Iris pigment epithelial cell (primary cell): ENCODE measurements around the gene RIN2.

Source experiments
- DNase-seq: peaks from one replicate; pipeline ENCODE4 v3.0.0-alpha.2; 2011; ENCODE audit warnings: low read depth

The RIN2 gene

DNA sequence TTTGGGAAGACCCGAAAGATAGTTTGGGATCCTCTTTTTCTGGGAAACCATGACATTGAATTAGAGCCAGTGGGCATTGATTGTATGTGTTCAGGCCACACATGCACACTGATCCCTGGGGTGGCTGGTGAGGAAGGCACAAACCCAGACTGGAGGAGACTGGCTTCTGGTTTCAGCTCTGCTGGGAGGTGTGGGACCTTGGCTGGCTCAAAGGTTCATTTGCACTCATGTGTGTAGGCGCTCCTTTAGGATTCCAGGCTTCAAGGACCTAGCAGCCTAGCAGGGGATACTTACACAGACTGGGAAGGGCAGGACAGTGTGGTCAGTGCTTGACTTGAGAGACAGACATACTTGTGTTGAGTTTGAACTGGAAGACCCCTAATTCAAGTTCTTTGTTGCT lies 7.2 kb downstream of the RIN2 start:
- no peak for DNase-seq

DNA sequence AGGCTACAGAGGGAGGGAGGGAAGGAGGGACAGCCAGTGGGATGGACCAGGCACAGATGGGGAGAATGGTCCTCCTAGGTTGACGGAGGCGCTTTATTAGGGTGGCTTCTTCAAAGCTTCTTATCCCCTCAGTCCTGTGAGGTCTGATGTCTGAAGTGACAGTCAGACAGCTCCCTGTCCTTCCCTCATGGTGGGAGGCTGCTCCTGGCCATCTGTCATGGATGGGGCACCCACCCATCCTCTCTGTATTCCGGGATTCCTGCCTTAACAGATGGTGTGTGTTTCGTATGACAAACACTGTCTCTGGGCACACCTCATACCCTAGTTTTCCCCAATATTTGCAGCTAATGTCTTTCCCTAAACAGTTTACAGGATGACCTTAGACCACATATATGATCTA lies 7.9 kb downstream of the RIN2 start:
- no peak for DNase-seq

DNA sequence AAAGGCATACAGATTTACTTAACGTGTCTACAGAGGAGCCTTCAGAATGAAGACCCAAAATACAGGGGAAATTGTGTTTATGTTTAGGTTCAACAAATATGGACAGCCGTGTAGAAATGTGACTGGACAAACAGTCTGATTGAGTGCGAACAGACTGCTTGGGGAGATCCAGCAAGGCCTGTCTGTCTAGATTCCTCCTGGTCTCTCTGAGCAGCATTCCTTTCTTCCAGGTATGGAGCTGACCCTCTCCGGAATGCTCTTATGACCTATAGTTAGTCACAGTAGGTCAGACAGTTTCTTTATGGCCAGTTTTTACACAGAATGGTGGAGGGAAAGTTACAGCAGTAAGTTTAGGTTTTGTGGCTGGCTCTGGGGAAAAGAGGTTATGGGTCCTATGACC lies 9.0 kb downstream of the RIN2 start:
- no peak for DNase-seq

DNA sequence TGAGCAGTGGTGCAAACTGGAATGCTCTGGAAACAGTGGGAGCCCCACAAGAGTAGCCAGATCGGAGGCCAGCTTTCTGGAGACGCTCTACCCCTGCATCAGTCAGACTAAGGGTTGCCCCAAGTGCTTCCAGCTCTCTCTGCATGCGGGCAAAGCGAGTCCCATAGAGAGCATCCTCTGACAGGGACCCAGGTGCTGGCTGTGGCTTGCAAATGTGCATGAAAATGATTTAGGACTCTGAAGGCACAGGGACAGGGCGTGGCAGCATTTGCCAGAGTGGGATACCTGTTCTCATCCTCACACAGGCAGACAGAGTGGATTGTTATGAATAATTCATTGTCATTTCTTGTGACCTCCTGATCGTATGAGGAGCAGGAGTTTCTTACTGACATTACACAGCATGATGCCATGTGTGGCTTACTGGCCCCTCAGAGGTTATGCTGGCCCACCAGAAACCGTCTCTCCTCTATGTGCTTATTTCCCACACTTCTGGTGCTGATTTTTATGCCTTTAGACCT lies 10.3 kb downstream of the RIN2 start:
- DNase-seq = no peak

DNA sequence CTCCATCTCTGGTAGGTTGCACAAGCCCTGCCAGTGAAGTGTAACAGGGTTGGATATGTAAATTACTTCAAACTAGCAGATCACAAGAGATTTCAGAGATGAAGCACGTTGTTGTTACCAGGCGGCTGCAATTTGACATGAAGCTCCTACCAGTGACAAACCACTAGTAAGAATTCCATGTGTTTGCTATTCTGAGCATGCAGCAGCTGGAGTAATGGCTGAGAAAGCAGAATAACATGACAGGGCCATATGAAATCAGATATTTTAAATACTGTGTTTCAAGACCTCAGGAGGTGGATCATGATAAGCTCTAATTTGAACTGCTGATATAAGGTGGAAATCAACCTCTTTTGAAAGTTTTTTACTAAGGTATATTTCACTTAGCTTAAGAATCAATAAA lies 11.4 kb downstream of the RIN2 start:
- DNase-seq = no peak

DNA sequence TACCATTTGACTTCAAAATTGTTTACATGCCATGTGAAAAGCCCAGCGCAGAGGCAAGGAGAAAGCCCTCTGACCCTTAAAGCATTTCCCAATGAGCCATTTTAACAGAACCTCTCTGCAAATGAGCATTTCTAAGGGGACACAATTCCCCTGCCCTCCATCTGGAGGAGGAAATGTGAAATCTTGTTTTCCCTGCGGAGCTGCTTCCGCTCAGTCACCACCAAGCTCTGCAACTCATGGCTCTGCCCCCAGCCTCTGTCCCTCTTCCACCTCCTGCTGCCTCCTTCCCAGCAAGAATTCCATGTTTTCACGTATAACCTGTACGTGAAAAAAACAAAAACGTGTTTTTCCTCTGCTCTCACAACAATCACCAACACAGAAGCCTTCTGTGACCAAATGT lies 12.3 kb downstream of the RIN2 start:
- no peak for DNase-seq

DNA sequence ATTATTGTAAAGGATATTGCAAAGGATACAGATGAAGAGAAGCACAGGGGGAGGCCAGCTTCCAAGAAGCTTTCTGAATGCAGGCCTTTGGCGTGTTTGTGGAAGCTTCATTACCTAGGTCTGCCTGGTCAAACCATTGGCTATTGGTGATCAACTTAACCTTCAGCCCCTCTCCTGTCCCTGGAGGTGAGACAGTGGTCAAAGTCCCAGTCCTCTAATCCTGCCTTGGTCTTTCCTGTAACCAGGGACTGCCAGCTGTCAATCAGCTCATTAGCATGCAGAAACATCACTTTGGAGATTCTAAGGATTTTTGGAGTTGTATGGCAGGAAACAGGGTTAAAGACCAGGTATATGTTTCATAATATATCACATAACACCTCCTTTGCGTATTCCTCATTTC lies 13.0 kb downstream of the RIN2 start:
- DNase-seq = no peak

DNA sequence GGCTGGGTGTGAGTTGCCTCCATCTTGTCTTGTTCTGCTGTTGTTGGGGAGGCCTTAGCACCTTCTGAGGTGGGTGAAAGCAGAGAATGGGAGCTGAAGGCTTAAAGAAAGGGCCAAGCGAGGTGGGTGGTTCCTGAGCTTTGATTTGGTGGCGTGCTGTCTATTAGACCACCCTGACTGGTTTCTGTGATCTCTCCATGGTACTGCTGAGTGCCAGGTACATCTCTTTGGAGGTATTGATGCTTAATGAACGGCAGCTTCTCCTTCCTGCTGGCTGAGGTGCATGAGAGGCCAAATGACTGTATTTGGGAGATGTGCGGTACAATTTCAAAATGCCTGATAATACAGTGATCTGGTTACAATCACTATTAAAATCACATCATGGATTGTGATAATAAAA lies 15.4 kb downstream of the RIN2 start:
- no peak for DNase-seq

DNA sequence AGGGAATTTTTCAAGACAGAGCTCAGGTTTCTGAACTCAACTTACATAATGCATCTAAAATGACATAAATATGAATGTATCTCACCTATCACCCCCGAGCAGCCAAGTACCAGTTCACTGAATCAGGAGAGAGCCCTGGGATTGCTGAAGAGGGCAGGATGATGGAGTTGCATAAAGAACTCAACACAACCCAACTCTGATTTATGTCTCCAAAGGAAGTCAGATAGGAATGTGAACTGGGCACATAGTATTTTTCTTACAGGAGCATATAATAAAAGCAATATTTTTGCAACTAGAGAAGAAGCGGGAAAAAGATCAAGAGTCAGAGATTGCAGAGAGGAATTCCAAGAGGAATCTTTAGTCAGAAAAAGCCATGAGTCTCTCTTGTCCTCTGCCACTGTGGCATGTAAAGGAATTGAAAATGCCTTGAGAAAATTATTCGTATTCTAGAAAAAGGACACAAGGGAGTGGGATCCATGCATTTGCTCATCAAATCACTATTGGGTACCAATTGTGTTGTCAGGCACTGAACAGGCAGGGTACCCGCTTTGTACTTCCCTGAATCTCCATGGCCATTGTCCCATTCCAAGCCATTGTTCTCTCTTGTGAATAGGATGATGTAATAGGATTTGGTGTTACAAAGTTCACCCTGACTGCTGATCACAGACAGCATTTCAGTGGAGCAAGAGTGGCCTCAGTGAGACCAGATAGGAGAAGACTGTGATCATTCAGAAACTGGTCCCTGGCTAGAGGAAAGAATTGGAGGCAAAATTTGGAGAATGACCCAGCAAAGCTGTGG lies 16.3 kb downstream of the RIN2 start:
- DNase-seq = no peak

DNA sequence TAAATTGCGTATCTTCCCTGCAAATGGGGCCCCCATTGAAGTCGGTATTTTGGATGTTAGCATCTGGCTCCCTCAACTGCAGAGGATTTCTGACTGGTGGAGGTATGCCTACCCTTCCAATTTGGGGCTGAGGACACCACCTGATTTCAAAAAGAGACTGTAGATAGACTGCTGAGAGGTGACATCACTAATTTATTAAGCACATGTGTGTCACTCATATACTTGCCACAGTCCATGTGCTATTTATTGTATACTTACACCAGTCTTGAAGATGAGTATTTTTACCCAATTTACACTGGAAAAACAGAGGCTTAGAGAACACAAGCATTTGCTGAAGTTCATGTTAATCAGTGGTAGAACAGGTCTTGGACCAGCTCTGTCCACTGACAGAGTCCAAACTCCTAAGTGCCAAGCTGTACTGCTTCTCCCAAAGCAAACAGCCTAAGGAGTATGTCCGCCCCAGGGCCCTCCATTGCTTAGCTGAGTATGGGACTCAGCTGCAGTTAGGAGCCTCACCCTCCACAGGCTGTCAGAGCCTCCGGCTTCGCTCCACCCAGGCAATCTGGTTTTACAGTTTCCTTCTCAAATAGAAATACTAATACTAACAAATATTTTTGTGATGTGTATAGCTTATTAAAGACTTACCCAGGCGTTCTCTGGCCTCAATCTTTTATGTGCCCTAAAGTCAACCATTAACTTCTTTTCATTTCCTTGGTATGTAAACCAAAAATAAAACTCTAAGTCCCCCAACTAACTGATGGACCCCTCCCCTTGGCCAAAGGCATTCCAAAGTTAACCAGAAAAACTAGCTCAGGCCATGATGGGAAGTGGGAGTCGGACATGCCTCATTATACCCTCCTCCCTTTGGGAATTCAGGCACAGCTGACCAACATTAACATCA lies 17.5 kb downstream of the RIN2 start:
- DNase-seq = no peak

DNA sequence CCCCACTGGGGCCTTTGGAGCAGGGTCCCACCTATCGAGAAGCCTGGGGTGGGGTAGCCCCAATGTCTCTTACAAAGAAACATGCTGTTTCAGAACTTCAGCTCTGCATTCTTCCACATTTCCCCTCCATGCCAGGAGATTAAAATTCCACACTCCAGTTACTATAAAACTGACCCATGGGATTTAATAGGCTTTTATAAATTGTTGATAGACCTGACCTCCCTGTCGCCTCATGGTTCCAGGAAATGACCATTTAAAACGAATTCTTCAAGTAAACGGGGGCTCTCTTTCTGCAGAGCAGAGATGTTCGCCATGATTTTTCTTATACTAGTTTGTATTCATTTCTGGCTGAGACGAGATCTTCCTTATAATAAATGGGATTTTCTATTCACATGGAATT lies 19.3 kb downstream of the RIN2 start:
- no peak for DNase-seq

DNA sequence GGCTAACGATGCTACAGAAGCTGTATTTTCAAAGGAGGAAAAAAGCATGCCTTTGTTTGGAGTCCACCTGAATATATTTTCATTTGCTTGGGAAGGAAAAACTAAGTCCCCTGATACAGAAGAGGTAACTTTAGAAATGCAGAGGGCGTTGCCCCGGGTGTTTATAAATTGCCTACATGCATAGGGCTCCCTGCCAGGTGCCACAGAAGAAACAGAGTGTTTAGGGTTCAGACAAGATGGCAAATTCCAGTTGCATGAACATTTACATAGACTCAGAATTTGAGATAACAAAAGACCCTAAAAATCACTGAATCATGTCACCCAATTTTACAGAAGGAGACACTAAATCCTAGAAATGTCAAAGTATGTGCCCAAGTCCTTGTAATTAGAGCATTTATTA lies 19.9 kb downstream of the RIN2 start:
- no peak for DNase-seq

DNA sequence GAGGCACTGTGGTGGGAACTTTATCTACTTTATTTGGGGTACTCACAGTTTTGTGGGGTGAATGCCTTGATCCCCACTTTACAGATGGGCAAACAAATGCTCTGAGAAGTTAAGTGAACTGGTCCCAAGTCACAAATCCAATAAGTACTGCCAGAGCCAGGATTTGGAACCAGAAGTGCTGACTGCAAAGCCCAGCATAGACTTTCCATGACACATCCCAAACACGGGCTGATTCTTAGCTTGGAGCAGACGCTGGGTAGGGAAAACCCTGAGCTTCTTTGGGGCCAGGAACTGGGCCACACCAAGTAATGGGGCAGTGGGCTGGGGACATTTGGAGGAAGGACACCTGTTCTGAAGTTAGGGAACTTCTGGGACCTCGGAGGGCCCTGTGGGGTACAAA lies 20.3 kb downstream of the RIN2 start:
- no peak for DNase-seq

DNA sequence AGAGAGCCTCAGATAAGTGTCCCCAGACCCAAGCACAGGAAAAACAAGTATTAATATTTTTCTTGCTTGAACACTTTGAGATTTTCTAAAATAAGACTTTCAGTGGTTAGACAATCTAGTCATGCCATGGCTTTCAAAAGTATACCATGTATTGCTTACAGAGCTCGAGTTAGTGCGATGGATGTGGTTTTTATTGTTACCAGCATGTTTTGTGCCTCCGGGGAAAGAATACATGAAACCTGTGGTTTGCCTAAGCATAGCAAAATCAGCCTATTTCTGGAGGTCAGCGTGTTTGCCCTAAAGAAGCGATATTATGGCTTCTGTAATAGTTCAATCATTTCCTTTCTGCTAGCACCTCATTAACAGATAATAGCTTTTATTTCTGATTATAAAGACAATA lies 21.6 kb downstream of the RIN2 start:
- DNase-seq = no peak

DNA sequence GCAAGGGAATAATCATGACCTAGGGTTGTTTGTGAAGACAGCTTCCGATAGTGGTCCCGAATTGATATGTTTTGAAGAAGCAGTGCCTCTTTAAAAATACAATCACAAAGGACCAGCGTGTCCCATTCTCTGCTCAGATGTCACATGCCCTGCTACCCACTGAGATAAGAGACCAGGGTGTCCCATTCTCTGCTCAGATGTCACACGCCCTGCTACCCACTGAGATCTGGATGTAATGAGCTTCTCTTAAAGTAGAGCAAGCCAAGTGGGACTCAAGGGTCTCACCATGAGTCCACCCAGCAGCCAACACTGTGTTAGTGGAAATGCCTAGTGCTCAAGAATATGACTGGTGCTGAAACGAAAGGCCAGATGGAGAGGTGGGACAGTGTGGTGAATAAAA lies 22.2 kb downstream of the RIN2 start:
- DNase-seq = no peak

DNA sequence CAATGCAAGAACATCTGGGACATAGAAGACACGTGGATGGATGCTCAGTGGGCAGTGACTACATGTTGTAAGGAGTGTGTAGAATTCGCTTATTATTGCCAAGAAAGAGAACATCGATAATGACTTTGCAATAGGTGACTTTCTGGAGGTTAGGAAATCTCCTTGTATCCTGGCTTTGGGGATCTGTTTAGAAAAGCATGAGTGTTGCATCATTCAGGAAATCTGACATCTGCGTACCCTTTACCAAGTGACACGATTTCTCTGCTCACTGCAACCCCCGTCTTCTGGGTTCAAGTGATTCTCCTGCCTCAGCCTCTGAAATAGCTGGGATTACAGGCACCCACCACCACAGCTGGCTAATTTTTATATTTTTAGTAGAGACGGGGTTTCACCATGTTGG lies 23.2 kb downstream of the RIN2 start:
- no peak for DNase-seq

DNA sequence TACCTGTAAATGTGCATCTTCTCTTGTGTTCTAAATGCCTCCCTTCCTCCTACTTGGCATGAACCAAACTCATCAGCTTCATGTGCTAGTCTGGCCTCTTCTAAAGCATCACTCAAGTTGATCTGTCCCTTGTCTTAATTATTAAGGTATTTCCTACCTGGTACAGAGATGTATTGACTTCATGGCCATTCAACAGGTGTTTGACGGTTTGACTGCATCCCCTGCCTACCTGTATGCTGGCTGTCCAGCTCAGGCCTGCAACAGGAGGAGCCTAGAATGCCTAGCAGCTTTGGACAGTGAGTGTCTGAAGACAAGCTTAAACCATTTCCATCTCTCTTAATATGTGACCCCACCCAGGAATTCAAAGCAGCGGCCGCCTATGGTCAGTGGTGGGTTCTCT lies 24.6 kb downstream of the RIN2 start:
- no peak for DNase-seq

DNA sequence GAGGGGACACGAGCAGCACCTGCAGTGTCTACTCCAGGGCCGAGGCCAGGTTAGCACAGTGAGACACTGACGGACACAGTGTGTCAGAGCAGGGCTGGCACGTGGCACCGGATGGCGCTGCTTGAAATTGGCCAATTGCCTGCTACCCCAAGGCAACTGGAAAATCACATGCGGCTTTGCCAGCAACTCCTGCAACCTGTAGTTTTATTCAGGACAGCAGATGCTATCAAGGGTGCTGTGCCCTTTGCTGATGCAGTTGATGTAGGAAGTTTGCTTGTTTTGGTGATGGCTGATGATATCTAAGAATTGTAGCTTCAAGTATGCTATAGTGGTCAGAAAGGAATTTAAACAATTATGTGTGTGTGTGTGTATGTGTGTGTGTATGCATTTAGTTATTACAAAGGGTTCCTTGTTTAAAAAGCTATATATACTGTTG lies 25.9 kb downstream of the RIN2 start:
- peak; percentile 76 for DNase-seq

DNA sequence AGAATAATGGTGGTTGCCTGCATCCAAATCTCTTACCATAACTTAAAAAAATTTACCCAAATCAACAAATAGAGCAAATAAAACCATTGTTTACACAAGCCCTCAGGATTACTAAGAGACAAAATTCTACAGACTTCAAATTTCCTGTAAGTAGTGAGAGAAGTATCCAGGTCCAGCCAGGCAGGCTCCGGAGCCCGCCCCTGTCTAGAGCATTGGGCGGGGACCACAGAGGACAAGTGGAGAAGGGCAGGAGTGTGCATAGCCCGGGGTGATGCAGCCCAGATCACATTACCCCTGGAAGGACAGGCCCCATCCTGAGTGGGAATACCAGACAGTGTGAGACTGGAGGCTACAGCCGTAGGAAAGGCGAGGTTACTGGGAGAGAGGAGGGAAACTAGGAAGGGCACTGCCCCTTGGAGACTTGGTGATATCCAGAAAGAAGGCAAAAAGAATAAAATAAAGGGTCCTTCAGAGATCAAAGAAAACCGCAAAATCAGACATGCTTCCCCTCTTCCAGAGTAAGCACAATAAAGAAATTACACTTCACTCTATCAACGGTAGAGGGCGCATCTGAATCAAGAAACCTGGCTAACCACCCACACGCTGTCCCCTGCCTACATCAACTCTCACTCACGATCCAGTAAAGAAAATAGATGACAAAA lies 26.6 kb downstream of the RIN2 start:
- DNase-seq = peak; percentile 89

DNA sequence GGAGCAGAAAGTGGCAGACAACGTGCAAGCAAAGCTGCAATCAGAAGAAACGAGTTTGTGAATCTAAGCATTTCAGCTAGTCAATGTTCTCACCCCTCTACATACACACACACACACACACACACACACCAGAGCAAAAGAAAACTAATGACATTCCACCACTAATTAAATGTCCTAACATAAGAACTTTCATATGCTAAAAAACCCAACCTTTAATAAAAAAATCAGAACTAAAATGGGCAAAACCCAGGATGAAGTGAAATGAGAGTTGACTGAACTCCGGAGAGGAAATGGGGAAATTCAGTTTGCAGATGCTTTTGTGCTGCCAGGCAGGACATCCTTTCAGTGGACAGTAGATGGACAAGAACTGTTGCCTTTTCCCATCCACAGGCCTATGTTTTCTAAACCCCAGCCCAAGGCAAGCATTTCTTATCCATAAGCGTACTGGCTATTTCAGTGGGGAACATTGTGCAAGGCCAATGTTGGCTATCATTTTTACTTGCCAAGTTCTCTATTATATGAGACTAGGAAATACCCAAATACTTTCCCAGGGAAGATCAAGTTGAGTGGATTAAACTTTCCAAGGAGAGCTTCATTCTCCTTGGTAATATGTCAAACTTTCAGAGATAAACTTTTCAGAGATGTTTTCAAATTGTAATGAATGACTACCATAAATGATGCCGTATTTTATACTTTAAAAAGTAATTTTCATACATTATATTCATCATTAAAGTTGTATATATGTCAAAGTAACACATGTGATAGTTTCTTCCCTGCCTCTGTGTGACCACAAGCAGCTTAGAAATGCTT lies 27.3 kb downstream of the RIN2 start:
- DNase-seq = peak; percentile 76

DNA sequence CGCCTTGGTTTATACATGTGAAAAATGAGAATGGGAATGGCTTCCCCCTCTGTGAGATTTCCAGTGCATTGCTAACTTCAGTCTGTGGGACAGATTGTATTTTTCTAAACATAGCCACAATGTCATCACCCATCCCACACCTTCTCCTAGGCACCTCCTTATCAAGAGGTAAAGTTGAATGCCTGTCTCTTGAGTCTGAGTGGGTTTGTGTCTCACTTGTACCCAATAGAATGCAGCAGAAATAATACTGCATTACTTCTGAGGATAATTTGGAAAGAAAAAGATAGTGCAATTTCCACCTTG lies 27.9 kb downstream of the RIN2 start:
- DNase-seq = peak; percentile 29

DNA sequence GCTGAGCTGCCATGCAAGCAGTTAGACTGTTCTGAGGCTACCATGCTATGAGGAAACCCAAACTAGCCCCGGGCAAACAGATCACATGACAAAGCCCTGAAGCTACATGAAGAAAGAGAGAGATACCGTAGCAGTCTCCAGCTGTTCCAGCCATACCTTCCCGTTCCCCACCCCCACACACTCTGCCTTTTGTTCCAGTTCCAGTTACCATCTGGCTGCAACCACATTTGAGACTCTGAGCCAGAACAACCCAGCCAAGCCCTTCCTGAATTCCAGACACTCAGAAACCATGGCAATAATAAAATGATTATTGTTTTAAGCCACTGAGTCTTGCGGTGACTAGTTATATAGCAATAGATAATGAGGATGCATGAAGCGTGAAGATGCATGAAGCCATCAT lies 28.3 kb downstream of the RIN2 start:
- DNase-seq = peak; percentile 88
